Ovary (tissue), 9 donors: ENCODE results near the gene AK1. TPM values are rescaled to one million over a fixed set of nuclear protein-coding genes. Genes with fewer than 3 reads are reported as not detected.
"Not testable (repeated sequence)": the region's sequence is repeated elsewhere in the genome, so short reads cannot be mapped to it uniquely, and the experiment has no call there.

ENCODE experiments used
- DNase-seq, 5 donors: peaks; one replicate each; pipeline ENCODE4 v3.0.0-alpha.2; 2019 to 2020
- H3K27ac ChIP-seq, 2 donors: fragments of 200-600 bp; one replicate each; pipeline versions ENCODE4 v1.5.1 to v1.8.0; 2019 to 2022
- H3K27me3 ChIP-seq: fragments of 200-600 bp; one replicate; pipeline ENCODE4 v1.8.0; 2022
- H3K36me3 ChIP-seq: fragments of 200-600 bp; sonication (generic); one replicate; pipeline ENCODE4 v1.5.1; 2019
- H3K4me1 ChIP-seq: one replicate; pipeline ENCODE4 v1.8.1; 2013; ENCODE audit warnings: mild to moderate bottlenecking, moderate library complexity; ENCODE audit not compliant: insufficient read depth
- H3K4me3 ChIP-seq: fragments of 200-600 bp; sonication (generic); one replicate; pipeline ENCODE4 v1.5.1; 2017
- H3K9me3 ChIP-seq, 2 donors: fragments of 200-600 bp in 1 of 2; sonication (generic) in 1 of 2; one replicate each; pipeline versions ENCODE4 v1.5.1 to v1.8.1; 2013 to 2019; ENCODE audit warnings: mild to moderate bottlenecking in 1 of 2, moderate library complexity in 1 of 2
- EP300 ChIP-seq: sonication (generic); formaldehyde crosslinking; IDR thresholded peaks from one replicate; pipeline ENCODE4 v1.6.1; 2017; ENCODE audit warnings: antibody characterized with exemption
- POLR2A ChIP-seq: fragments of 450-650 bp; IDR thresholded peaks from one replicate; pipeline ENCODE4 v1.6.1; 2017; ENCODE audit warnings: antibody characterized with exemption, mild to moderate bottlenecking, moderate library complexity
- WGBS, 3 donors: extraction: QIAGEN DNeasy Blood & Tissue Kit in 1 of 3; methylation state at CpG; one replicate each; pipeline versions ENCODE4 v1.1.5 to v1.1.7; 2013 to 2017; 5-methylcytosine and 5-hydroxymethylcytosine counted together
- intact Hi-C, 4 donors: fragments of 100-400 bp; cut with DNase I; formaldehyde crosslinking; loops; one replicate each; pipeline versions ENCODE4 v1.11.0 to v1.15.1; 2022 to 2023
- polyA plus RNA-seq, 2 donors: library from polyadenylated mRNA; stranded (reverse); fragments of 200-250 nt in 1 of 2; fragments of 350-450 nt in 1 of 2; fragmentation: Illumina TruSeq in 1 of 2; extraction: RNeasy Lipid Tissue Mini Kit (QIAGEN cat#74804) in 1 of 2; gene quantifications; one replicate each; pipeline ENCODE4 v1.2.3, GENCODE V29; 2013 to 2014
- total RNA-seq, 7 donors: library from RNA; depleted of rRNA in 2 of 7; stranded (reverse); fragments of >200 nt in 2 of 7; fragmentation: NEBNext Ultra II Directional in 3 of 7; extraction: Animal tissue kit (Norgen Biotek cat#: 25700) in 3 of 7; gene quantifications; one replicate each; pipeline versions ENCODE4 v1.1.0 to v1.2.4, GENCODE V29; 2016 to 2023
- TF ChIP-seq, protein P1 (sequence below), 3 donors: fragments of 450-650 bp in 2 of 3; fragments of 200-600 bp in 1 of 3; IDR thresholded peaks; one replicate each; pipeline versions ENCODE4 v1.5.1 to v1.8.0; 2016 to 2022; ENCODE audit warnings: antibody characterized with exemption in 3 of 3, mild to moderate bottlenecking in 1 of 3
- donor health status: DM: no; HTN: no; CAD: no; lungs with moderate emphysema.
- donor health status: DM: no; HTN: no; CAD: no.
- donor health status: Bipolar disorder and iron deficiency.
- donor health status: DM: yes; HTN: yes; CAD: no.
- donor health status: DM: no; HTN: no; CAD: no.
- donor health status: DM: yes; HTN: yes; CAD: no.

Gene AK1
- total and polyA plus RNA-seq, 9 donors = 30.9 to 174 (median 119) TPM

DNA sequence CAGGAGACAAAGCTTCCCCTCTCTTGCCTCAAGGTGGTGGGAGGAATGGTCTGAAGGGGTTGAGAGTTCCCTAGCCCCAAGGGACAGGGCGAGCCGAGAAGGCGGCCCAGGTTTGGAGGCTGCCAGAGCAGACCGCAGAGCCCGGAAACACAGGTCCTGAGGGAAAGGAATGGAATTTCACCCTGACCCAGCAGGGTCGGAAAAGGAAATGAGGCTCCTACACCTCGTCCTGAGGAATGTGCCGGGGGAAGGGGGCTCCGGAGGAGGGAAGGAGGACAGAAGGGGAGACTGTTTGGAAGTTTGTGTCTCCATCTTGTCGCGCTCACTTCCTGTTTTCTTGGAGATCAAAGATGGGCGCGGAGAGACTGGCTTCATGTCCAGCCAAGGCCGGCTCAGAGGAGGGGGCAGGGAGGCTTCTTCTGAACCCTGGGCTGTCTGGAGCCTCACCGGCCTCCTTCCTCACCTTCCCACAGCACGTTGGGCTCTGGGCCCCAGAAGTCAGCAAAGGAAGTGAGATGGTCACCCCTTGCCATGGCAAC lies 32.6 kb downstream of the AK1 start:
- Histone ChIP-seq H3K9me3 (no peaks in the 10 kb centered on the region), H3K4me1 (peaks cover 42% of the 10 kb centered on the region), H3K36me3 (no peaks in the 10 kb centered on the region), H3K27ac (peak overlapping the region; percentile 87), H3K27me3 (no peaks in the 10 kb centered on the region), H3K4me3 (no peak overlapping the region)
- DNase-seq = peak in 4 of 5 donors; percentile 51 to 69 (median 62)
- WGBS, 3 donors = 12 to 38% (median 14%) methylated on average over 16 of the region's 16 CpGs
- TF ChIP-seq, protein P1, sequence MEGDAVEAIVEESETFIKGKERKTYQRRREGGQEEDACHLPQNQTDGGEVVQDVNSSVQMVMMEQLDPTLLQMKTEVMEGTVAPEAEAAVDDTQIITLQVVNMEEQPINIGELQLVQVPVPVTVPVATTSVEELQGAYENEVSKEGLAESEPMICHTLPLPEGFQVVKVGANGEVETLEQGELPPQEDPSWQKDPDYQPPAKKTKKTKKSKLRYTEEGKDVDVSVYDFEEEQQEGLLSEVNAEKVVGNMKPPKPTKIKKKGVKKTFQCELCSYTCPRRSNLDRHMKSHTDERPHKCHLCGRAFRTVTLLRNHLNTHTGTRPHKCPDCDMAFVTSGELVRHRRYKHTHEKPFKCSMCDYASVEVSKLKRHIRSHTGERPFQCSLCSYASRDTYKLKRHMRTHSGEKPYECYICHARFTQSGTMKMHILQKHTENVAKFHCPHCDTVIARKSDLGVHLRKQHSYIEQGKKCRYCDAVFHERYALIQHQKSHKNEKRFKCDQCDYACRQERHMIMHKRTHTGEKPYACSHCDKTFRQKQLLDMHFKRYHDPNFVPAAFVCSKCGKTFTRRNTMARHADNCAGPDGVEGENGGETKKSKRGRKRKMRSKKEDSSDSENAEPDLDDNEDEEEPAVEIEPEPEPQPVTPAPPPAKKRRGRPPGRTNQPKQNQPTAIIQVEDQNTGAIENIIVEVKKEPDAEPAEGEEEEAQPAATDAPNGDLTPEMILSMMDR (IDR thresholded peaks at IDR 0.05) = no peak
- TF ChIP-seq EP300 (no peak), POLR2A (no peak)
- intact Hi-C loops = no loop called here

DNA sequence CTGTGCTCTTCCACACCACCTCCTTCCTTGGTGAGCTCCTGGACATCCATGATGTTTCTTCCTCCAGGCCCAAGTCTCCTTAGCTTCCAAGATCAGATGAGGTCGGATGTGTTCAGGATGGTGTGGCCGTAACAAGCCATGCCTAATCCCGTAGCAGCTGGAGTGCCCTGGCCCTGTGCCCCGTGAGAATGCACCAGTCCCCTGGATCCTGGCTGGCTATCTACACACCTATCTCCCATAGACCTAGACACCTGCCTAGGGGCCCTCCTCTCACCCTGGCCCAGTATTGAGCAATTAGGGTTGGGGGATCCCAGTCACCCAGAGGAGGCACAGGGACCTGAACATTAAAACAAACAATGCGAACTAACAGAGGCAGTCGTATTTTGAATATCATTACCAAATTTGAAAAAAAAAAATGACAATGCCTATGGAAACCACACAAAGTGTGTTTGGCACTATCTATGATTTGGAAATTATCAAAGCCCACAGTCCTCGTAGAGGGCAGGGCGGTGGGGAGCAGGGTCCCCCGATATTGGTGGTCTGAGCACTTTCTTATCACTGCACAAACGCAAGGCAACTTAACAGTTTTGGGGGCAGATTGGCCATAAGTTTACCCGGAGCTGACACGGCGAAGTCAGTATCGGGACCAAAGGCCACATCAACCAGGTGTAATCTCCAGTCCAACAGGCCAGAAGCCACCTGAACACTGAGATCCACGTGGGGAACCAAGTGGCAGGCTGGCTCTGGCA lies 36.2 kb downstream of the AK1 start:
- WGBS, 3 donors = 73 to 80% (median 78%) methylated on average over 15 of the region's 15 CpGs
- no peaks in the 10 kb centered on the region for H3K9me3 ChIP-seq
- TF ChIP-seq EP300 (no peak), POLR2A (no peak)
- TF ChIP-seq, protein P1 (IDR thresholded peaks at IDR 0.05) = no peak
- H3K36me3 ChIP-seq = no peaks in the 10 kb centered on the region
- H3K27ac ChIP-seq = peak overlapping the region; percentile 92 to 96
- intact Hi-C loops = no loop called here
- no peak overlapping the region for H3K4me3 ChIP-seq
- peaks cover 59% of the 10 kb centered on the region for H3K4me1 ChIP-seq
- peak in 1 of 5 donors; percentile 39 for DNase-seq
- no peaks in the 10 kb centered on the region for H3K27me3 ChIP-seq

DNA sequence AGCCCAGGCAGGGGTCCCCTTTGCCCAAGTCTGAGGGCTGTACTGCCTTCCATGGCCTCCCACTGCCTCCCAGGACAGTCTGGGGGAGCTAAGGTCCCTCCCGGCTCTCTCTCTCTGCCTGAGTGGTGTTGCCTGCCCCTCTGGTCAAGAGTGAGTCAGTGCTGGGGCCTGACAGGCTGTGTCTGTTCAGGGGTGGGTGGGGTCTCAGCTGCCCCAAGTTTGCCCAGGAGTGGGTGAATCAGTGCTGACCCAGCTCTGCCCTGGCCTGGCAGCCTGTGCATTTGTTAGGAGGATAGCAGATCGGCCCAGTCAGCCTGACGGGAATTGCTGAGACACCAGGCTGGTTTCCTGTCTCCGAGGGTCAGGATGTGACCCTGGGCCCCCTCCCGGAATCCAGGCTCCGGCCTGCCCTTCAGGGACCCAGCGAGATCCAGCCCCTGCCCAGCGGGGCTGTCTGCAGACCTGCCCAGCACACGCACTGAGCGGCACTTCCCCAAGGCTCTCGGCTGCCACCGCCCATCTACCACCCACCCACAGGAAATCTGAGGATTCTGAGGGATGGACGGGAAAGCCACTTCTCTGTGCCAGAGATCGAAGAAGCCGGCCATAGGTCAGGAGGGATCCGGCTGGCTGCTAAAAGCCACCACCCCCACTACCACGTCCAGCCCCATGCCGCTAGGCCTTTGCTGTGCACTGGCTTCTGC lies 38.9 kb downstream of the AK1 start:
- no peaks in the 10 kb centered on the region for H3K36me3 ChIP-seq
- intact Hi-C loops = no loop called here
- no peaks in the 10 kb centered on the region for H3K27me3 ChIP-seq
- H3K9me3 ChIP-seq = no peaks in the 10 kb centered on the region
- H3K27ac ChIP-seq = peak overlapping the region; percentile 92 to 96
- peaks cover 64% of the 10 kb centered on the region for H3K4me1 ChIP-seq
- peak; percentile 75 to 85 (median 82) for DNase-seq
- WGBS, 3 donors = 3 to 14% (median 7%) methylated on average over 17 to 18 of the region's 18 CpGs
- no peak overlapping the region for H3K4me3 ChIP-seq
- TF ChIP-seq, protein P1 (IDR thresholded peaks at IDR 0.05) = peak in 1 of 3 donors; percentile 15
- TF ChIP-seq EP300 (peak; percentile 75), POLR2A (peak; percentile 5)

GRCh38 chr9:127837346-127837745 lies 40.1 kb downstream of the AK1 start:
- Histone ChIP-seq H3K9me3 (no peaks in the 10 kb centered on the region), H3K27me3 (no peaks in the 10 kb centered on the region), H3K27ac (peak overlapping the region; percentile 92 to 96), H3K4me3 (no peak overlapping the region), H3K4me1 (peaks cover 64% of the 10 kb centered on the region), H3K36me3 (no peaks in the 10 kb centered on the region)
- WGBS, 3 donors = 54 to 65% (median 64%) methylated on average over 4 of the region's 4 CpGs
- TF ChIP-seq EP300 (no peak), POLR2A (no peak)
- TF ChIP-seq, protein P1 (IDR thresholded peaks at IDR 0.05) = no peak
- intact Hi-C loops = no loop called here
- peak in 1 of 5 donors; percentile 59 for DNase-seq

- DNase-seq, H3K36me3 ChIP-seq, intact Hi-C loops, H3K27me3 ChIP-seq, H3K4me3 ChIP-seq, H3K9me3 ChIP-seq: not testable (repeated sequence)
- Histone ChIP-seq H3K27ac (peak overlapping the region; percentile 88 to 96), H3K4me1 (peaks cover 69% of the 10 kb centered on the region)
- 68 to 76% (median 72%) methylated on average over 3 of the region's 3 CpGs for WGBS, 3 donors
These were observed 40.9 kb downstream of the AK1 start for GRCh38 chr9:127836561-127836960.
